K562 (cell line): ENCODE results near the gene ATAD3C. TPM values are rescaled to one million over a fixed set of nuclear protein-coding genes. Genes with fewer than 3 reads are reported as not detected.

ENCODE experiments used
- CBX3 ChIP-seq, 2 experiments: IDR thresholded peaks; 1 replicate in 1 of 2; 2 replicates in 1 of 2; pipeline ENCODE4 v1.6.1; 2012; ENCODE audit warnings: inconsistent platforms in 2 of 2, low read length in 2 of 2, borderline replicate concordance in 1 of 2, control low read depth in 1 of 2
- CREB3L1 ChIP-seq: fragments of 450-650 bp; IDR thresholded peaks from 2 replicates; pipeline ENCODE4 v1.6.1; 2014; ENCODE audit warnings: low read depth, mild to moderate bottlenecking, moderate library complexity, borderline replicate concordance
- DIDO1 ChIP-seq: fragments of 450-650 bp; IDR thresholded peaks from 2 replicates; pipeline ENCODE4 v1.6.1; 2016; ENCODE audit warnings: low read depth, missing biosample characterization, missing genetic modification characterization
- GATA2 ChIP-seq: sonication (generic); formaldehyde crosslinking; IDR thresholded peaks from 2 replicates; pipeline ENCODE4 v1.4.0; 2020; ENCODE audit warnings: mild to moderate bottlenecking, missing genetic modification reagents
- JUN ChIP-seq, 2 experiments: sonication (generic) in 1 of 2; formaldehyde crosslinking in 1 of 2; IDR thresholded peaks; 2 replicates each; pipeline versions ENCODE4 v1.6.1 to v1.8.0; 2012 to 2022; ENCODE audit warnings: borderline replicate concordance in 2 of 2, mild to moderate bottlenecking in 2 of 2, improper control_type of control experiment in 1 of 2, low read depth in 1 of 2, low read length in 1 of 2, missing genetic modification reagents in 1 of 2
- MYC ChIP-seq, 2 experiments: fragments of 250-450 bp in 1 of 2; sonication (Bioruptor Pico) in 1 of 2; IDR thresholded peaks; 2 replicates each; pipeline versions ENCODE4 v1.5.1 to v1.6.1; 2012 to 2021; ENCODE audit warnings: low read depth in 2 of 2, borderline replicate concordance in 1 of 2, improper control_type of control experiment in 1 of 2, low read length in 1 of 2, mild to moderate bottlenecking in 1 of 2, moderate library complexity in 1 of 2
- PHB ChIP-seq: fragments of 250-450 bp; sonication (Bioruptor Pico); IDR thresholded peaks from 2 replicates; pipeline ENCODE4 v1.5.0; 2021
- SFPQ ChIP-seq: fragments of 200-400 bp; formaldehyde crosslinking; IDR thresholded peaks from 2 replicates; pipeline ENCODE4 v1.6.1; 2017; ENCODE audit warnings: mild to moderate bottlenecking, low read depth, low read length, moderate library complexity
- SMARCA5 ChIP-seq: fragments of 450-650 bp; IDR thresholded peaks from 2 replicates; pipeline ENCODE4 v1.6.1; 2016
- SP1 ChIP-seq: sonication (generic); formaldehyde crosslinking; IDR thresholded peaks from 2 replicates; pipeline ENCODE4 v1.8.1; 2022; ENCODE audit warnings: mild to moderate bottlenecking, missing genetic modification reagents
- STAG1 ChIP-seq: sonication (generic); formaldehyde crosslinking; IDR thresholded peaks from 2 replicates; pipeline ENCODE4 v1.5.0; 2020; ENCODE audit warnings: missing genetic modification reagents, borderline replicate concordance
- STAT5A ChIP-seq: IDR thresholded peaks from 2 replicates; pipeline ENCODE4 v1.6.1; 2012; ENCODE audit warnings: low read length, inconsistent platforms, borderline replicate concordance
- TRIM24 ChIP-seq, 2 experiments: fragments of 450-650 bp; IDR thresholded peaks; 2 replicates each; pipeline ENCODE4 v1.6.1; 2016
- ZNF354B ChIP-seq: fragments of 250-450 bp; sonication (Bioruptor Pico); IDR thresholded peaks from 2 replicates; pipeline ENCODE4 v1.4.0; 2020
- polyA plus RNA-seq, 8 experiments: library from polyadenylated mRNA; depleted of rRNA in 4 of 8; stranded (reverse) in 5 of 8; unstranded in 3 of 8; fragments of >200 nt; fragmentation: Nextera tagmentation in 2 of 8; fragmentation: Illumina TruSeq in 1 of 8; extraction: Ambion mirVana in 2 of 8; extraction: Trizol in 1 of 8; gene quantifications; 2 replicates each; pipeline versions ENCODE4 v1.2.1 to v1.2.3, GENCODE V29; 2011 to 2014; ENCODE audit warnings: inconsistent platforms in 1 of 8, missing spikeins in 1 of 8
- total RNA-seq, 7 experiments: library from RNA; depleted of rRNA in 6 of 7; stranded (reverse); fragments of >200 nt in 6 of 7; fragmentation: Illumina TruSeq in 2 of 7; extraction: Trizol in 2 of 7; gene quantifications; 2 replicates each; pipeline versions ENCODE4 v1.2.1 to v1.2.3, GENCODE V29; 2011 to 2021; ENCODE audit warnings: low replicate concordance in 1 of 7
- TF ChIP-seq, protein P1 (sequence below), 2 experiments: fragments of 450-650 bp in 1 of 2; sonication (generic) in 1 of 2; formaldehyde crosslinking; conservative IDR thresholded peaks; 2 replicates each; pipeline versions ENCODE4 v1.4.0 to v1.8.1; 2020 to 2022; ENCODE audit warnings: mild to moderate bottlenecking in 1 of 2, missing genetic modification reagents in 1 of 2
- TF ChIP-seq, protein P2 (sequence below), 2 experiments: IDR thresholded peaks; 2 replicates each; pipeline ENCODE4 v1.6.1; 2011; ENCODE audit warnings: borderline replicate concordance in 1 of 2, control low read depth in 1 of 2, low read depth in 1 of 2, low read length in 1 of 2, mild to moderate bottlenecking in 1 of 2, mixed read lengths in 1 of 2, moderate library complexity in 1 of 2; ENCODE audit not compliant: insufficient read depth in 1 of 2, insufficient read length in 1 of 2, poor library complexity in 1 of 2, severe bottlenecking in 1 of 2; ENCODE audit errors: extremely low read depth in 1 of 2
- TF ChIP-seq, protein P3 (sequence below): fragments of 450-650 bp; conservative IDR thresholded peaks from 2 replicates; pipeline ENCODE4 v1.6.1; 2016; ENCODE audit warnings: missing genetic modification characterization, low read depth, mild to moderate bottlenecking, missing compliant biosample characterization, moderate library complexity

ATAD3C gene
- total and polyA plus RNA-seq, 9 of the 15 experiments (the other 6 are each of a cell fraction or from before 2014, with no cell fraction given), result 0.03 to 0.18 TPM; not detected in 7

DNA sequence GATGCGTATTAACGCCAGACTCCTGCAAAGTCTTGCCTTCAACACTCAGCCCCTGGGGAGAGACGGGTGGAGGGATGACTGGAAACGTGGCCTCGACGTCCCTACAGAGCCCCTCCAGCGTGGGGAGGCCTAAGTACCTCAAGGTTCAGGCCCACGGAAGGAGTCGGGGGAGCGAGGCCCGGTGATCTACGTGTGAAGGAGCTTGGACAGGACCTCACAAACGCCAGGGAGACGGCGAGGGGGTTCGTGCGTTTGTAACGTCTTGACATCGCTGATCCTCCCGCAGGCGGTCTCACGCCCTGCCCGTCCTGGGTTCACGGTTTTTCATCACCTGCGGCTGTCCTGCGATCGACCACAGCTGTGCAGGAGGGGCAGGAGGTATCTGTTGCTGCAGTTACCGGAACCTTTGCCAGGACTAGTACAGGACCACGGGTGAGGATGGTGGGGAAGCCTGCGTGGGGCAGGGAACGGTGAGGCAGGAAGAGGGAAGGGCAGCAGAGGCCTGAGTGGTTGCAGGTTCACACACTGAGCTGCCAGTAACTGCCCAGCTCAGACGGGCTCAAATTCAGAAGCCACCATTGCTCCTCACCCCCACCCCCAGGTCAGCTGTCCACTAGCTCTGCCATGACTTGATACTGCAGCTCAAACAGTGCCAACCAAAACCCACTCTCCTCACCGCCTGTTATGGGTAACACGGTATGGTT is 49.5 kb upstream of the ATAD3C start (continued):
- TF ChIP-seq STAT5A, result no peak
- 0 out of 2 replicates have a peak, but pooled peaks have one; percentile 40 for TF ChIP-seq SMARCA5
- TF ChIP-seq CREB3L1, result no peak
- TF ChIP-seq SP1 (CRISPR knock-in tag), result no peak
- TF ChIP-seq, protein P1, sequence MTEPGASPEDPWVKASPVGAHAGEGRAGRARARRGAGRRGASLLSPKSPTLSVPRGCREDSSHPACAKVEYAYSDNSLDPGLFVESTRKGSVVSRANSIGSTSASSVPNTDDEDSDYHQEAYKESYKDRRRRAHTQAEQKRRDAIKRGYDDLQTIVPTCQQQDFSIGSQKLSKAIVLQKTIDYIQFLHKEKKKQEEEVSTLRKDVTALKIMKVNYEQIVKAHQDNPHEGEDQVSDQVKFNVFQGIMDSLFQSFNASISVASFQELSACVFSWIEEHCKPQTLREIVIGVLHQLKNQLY (CRISPR knock-in tag; conservative IDR thresholded peaks at IDR 0.05), result 0 out of 4 replicates have a peak, but pooled peaks have one; percentile 2 to 42
- no peak for TF ChIP-seq MYC (IDR thresholded peaks at IDR 0.05; ENCODE audit: low read depth, low read length)
- no peak; the same call in 1 of the 2 replicates for TF ChIP-seq MYC (CRISPR knock-in tag; IDR thresholded peaks at IDR 0.05; ENCODE audit: borderline replicate concordance, low read depth)
- TF ChIP-seq JUN (IDR thresholded peaks at IDR 0.05; ENCODE audit: borderline replicate concordance, low read depth, low read length), result no peak
- TF ChIP-seq JUN (CRISPR knock-in tag; IDR thresholded peaks at IDR 0.05; ENCODE audit: borderline replicate concordance), result 0 out of 2 replicates have a peak, but pooled peaks have one; percentile 32
- no peak for TF ChIP-seq PHB (CRISPR knock-in tag)
- TF ChIP-seq ZNF354B, result no peak
- TF ChIP-seq GATA2, result no peak
- TF ChIP-seq SFPQ, result no peak
- no peak; a peak in 1 of 3 replicates for TF ChIP-seq CBX3 (IDR thresholded peaks at IDR 0.05; ENCODE audit: borderline replicate concordance in 1 of 2, low read length in 2 of 2)
- no peak for TF ChIP-seq TRIM24 (IDR thresholded peaks at IDR 0.05)
- TF ChIP-seq, protein P2, sequence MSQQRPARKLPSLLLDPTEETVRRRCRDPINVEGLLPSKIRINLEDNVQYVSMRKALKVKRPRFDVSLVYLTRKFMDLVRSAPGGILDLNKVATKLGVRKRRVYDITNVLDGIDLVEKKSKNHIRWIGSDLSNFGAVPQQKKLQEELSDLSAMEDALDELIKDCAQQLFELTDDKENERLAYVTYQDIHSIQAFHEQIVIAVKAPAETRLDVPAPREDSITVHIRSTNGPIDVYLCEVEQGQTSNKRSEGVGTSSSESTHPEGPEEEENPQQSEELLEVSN (IDR thresholded peaks at IDR 0.05; ENCODE audit: borderline replicate concordance in 1 of 2, extremely low read depth in 1 of 2, insufficient read depth in 1 of 2, insufficient read length in 1 of 2, low read depth in 1 of 2, low read length in 1 of 2, poor library complexity in 1 of 2, severe bottlenecking in 1 of 2), result no peak
- no peak for TF ChIP-seq DIDO1 (tag)
- TF ChIP-seq, protein P3, sequence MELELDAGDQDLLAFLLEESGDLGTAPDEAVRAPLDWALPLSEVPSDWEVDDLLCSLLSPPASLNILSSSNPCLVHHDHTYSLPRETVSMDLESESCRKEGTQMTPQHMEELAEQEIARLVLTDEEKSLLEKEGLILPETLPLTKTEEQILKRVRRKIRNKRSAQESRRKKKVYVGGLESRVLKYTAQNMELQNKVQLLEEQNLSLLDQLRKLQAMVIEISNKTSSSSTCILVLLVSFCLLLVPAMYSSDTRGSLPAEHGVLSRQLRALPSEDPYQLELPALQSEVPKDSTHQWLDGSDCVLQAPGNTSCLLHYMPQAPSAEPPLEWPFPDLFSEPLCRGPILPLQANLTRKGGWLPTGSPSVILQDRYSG (tag), result 0 out of 2 replicates have a peak, but pooled peaks have one; percentile 32
- no peak for TF ChIP-seq STAG1 (CRISPR knock-in tag)
